Lung microvascular endothelial cell (primary cell): Measurements from ENCODE around the gene BTAF1. TPM values are rescaled to one million over a fixed set of nuclear protein-coding genes. Genes with fewer than 3 reads are reported as not detected.
A peak's percentile ranks its signal among the peaks of the same experiment; 100 is the strongest.

ENCODE experiments used
- DNase-seq, 2 donors: peaks; one replicate each; pipeline versions ENCODE4 v3.0.0 to v3.0.0-alpha.2; 2010; ENCODE audit warnings: low read depth in 2 of 2
- total RNA-seq: library from RNA; depleted of rRNA; stranded (reverse); fragments of >200 nt; gene quantifications from 2 replicates; pipeline ENCODE4 v1.2.1, GENCODE V29; 2014

The BTAF1 gene
- total RNA-seq, 1 donor from 2014 or later, result 28.2 TPM

DNA sequence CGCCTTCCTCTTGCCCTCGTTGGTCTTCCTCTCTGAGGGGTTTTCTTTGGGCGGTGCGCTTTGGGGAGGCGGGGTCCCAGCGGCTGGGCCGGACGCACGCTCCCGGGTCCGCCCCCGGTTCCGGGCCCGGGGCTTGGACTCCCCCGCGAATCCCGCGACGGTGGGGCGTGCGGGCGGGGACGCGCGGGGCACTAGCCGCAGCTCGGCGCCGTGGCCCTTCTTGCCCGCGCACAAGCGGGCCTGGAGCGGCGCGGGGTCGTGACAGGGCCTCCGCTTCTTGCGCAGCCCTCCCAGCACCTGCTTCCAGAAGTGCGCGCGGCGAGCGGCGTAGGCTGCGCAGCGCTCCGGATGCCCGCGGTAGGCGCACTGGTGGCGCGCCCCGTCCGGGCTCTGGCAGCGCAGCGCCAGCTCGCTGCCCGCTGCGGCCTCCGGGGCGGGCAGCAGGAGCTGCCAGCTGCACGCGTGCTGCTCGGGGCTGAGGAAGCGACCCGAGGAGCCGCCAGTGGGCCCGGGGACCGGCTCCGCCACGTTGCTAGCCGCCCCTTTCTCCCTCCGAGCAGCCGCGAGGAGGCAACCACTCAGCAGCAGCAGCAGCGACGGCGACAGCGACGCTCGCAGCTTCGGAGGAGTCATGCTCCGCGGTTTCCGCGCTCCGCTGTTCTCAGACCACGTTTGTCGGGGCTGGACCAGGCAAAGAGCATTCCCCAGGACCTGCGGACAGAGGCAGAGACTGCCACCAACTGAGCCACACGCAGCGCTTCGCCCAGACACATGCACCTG lies 15.0 kb upstream of the BTAF1 start:
- peak; percentile 86 to 89 for DNase-seq

DNA sequence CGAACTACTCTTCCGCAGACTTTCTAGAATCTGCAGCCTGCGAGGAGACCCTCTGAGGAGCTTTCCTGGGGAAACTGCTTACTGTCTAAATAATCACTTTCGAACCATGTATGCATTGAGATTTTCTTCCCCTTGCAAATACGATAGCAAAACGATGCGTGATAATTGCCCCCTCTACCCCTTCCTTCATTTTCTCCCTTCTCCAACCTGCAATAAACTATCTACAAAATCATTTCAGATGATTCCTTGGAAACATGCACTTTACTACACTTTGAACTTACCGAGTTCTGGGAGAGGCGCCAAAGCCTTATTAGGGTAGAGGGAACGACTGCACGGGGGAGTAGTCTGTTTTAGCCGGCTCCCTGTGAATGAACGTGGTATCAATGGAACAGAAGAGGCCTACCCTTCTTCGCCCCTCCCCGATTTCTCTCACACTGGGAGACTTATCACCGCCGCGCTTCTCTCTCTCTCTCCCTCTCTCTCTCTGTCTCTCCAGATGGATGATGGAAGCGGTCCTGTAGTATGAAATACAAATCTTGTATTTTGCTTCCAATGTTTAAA lies 14.4 kb upstream of the BTAF1 start, which contains the start of gene FGFBP3:
FGFBP3 (minus strand) TSS at position 370 of the 561 bp plus-strand sequence. CDS start 517 bp downstream, outside the sequence.
- peak; percentile 12 to 22 for DNase-seq

DNA sequence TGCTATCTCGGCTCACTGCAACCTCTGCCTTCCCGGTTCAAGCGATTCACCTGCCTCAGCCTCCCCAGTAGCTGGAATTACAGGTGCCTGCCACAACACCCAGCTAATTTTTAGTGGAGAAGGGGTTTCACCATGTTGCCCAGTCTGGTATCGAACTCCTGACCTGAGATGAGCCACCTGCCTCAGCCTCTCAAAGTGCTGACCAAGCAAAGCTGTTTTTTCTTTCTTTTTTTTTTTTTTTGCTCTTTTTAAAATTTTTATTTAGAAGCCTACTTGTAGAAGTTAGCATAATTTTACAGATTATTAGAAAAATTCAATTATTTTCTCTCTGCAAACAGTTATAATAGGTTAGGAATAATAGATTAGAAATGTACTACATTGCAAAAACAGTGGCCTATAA lies 13.1 kb upstream of the BTAF1 start:
- DNase-seq, result no peak

DNA sequence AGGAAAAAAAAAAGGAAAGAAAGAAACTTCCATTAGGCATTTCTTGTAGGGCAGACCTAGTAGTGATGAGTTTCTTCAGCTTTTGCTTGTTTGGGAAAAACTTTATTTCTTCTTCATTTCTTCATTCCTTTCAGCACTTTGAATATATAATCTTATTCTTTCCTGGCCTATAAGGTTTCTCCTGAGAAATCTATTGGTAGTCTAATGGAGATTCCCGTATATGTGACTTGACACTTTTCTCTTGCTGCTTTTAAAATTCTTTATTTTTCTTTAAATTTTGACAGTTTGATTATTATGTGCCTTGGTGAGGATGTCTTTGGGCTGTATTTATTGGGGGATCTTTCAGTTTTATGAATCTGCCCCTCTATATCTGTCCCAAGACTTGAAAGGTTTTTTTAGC lies 3.9 kb upstream of the BTAF1 start:
- DNase-seq, result no peak

DNA sequence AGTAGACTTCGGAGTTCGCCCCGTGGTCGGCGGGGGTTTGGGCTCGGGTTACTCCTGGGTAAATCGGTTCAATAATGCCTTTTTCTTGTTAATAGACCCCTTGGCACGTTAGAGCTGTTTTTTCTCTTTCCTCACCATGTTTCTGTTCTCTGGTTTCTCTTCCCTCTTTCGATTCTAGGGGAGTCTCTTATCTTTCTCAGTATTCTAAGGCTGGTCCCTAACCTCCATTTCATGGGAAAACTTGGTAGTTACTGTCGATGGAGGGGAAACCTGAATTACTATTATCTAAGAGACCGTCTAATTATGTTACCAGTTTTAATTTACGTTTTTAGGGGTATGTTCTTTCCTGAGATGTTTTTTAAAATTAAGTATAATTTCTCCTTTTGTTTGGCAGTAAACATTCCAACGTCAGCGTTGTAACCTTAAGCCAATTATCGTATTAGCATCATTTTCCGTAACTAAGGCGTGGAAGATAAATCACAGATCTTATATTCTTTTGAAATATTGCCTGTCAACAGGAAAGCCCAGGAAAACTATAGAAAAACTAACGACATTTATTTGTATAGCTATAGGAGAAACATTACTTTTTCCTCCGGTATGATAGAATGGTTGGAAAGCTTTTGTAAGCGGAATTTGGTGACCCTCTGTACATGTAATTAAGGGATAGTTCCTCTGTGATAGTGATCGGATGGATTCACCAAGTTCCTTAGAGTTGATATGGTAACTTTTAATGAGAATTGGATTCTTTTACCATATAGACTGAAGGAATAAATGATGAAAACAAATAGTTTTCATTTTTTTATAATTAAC lies 847 bp downstream of the BTAF1 start:
- peak; percentile 35 to 39 for DNase-seq

DNA sequence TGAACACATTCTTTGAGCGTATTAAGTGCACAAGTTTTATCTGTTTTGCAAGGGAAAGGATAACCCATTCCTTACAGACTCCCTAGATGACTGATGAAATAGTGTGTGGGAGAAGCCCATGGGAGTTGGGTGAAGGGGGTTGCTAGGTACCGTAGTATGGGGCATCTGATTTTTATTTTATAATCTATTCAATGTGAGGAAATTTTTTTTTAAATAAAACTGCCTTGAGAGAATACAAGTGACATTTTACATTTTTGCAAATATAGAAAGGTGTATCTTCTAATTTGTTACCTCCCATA lies 1.4 kb downstream of the BTAF1 start:
- DNase-seq, result no peak

DNA sequence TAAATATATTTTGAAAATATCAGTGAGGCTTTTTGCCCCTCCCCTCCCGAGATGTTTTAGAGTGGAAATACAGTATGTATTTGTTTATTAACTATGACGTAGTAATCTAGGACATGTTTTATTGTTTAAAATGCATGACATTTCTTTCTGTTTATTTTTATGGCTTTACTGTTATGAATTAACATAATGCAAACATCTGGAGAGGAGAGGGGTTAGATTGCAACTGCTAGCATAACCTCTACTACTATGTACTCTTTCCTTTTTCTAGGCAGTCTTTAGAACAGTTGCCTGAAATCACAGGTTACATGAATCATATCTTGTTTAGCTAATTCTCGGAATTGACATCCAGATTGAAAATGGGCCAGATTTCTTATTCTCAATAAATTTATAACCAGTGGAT lies 7.4 kb downstream of the BTAF1 start:
- DNase-seq, result no peak

DNA sequence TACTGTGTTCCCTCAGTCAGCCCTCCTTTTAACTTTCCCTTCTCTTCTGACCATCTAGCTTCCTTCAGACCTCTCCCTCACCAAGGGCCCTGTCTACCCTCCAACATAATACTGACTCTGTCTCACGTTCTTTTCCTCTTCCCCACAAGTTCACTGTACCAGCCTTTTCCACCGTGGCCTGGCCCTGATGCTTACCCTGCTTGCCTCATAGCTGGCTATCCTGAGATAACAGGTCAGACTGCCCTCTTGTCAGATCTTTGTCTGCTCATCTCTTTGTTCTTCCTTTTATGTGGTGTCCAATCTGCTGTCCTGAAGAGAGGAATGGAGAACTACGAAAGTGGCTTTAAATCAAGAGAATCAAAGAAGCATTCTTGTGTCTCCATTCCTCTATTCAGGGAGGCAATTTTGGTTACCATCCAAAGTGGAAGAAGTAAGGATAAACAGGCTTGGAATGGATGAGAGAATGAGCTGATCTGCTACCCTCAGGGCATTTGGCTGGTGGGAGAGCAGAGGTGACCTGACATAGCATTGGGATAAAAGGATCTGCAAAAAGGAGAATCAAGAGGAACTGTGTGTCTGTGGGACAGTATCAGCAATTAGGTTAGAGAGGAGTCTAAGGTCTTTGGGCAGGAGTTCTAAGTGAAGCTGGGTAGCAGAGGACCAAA lies 8.1 kb downstream of the BTAF1 start:
- DNase-seq, result no peak

DNA sequence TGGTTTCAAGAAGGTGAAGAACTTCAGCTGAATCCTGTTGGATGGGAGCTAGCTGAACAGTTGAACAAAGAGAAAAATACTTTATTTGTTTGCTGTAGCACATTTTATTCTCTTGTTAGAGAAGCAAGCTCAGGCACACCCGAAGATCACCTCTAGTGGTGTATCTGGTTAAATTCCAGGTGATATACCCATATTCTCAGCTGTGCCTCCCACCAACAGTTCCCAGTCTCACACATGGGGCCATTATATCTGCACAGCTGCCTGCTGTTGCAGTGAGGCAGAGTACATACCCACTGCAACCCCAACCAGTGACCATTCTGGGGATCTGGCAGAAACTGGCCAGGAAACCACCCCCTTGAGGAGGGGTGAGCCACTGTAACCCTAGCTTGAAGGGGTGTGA lies 9.2 kb downstream of the BTAF1 start:
- DNase-seq, result no peak

DNA sequence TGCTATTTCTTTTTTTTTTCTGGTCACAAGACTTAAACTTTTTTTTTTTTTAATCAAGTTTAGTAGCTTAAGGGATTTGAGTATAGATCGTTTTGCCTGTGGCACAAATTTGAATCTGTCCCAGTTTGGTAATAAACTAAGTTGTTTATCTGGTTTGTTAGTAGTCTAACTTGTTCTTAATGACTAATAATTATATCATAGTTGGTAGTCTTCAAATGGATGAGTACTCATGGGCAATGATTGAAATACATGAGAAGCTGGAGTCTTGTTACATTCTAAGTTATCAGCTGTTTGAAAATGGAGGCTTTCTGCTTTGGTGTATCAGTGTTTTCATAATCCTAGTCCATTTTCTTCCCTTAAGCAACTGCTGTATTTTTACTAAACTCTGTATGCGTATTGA lies 12.3 kb downstream of the BTAF1 start:
- DNase-seq, result no peak

DNA sequence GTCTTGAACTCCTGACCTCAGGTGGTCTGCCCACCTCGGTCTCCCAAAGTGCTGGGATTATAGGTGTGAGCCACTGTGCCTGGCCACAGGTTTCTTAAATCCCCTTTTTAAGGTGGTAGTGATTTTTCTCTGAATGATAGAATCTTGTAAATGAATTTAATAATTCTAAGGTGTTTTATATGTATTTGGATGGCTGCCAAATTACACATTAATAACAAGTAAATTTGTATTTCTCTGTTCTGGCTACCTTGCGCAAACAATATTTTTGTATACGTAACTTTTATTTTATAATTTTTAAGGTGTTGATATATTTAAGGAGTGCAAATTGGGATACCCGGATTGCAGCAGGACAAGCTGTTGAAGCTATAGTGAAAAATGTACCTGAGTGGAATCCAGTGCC lies 16.1 kb downstream of the BTAF1 start:
- no peak for DNase-seq

DNA sequence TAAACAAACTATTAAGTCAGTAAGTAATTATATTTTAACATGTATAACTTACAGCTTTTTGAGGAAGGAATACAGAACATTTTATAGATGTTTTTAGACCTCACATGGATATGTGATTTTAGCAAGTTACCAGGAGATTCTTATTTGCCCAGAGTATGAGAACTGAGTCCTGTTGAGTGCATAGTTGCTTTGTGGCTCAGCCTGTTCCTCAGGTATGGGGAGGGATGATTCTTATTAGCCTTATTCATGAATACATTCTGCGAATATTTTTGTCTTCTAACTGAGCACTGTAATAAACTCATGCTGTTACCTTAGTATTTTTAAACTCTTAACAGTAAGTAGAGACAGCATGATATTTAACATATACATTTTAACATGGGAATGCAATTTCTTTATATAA lies 17.9 kb downstream of the BTAF1 start:
- DNase-seq, result no peak

DNA sequence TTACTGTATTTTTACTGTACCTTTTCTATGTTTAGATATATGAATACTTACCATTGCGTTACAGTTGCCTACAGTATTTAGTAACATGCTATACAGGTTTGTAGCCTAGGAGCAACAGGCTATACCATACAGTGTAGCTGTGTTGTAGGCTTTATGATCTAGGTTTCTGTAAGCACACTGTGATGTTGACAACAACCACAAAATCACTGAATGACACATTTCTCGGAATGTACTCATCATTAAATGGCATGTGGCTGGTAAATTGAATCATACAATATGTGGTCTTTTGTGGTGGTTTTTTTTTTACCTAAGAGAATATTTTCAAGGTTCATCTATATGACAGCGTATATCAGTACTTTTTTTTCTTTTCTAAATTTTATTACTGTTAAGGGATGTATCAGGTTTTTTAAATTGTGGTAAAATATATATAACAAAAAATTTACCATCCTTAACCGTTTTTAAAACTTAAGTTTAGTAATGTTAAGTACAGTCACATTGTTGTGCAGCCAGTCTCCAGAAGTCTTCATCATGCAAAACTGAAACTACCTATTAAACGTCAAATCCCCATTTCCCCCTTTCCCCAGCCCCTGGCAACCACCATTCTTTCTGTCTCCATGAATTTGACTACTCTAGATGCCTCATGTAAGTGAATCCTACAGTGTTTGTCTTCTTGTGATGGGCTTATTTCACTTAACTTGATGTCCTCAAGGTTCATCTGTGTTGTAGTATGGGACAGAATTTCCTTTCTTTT lies 21.5 kb downstream of the BTAF1 start:
- DNase-seq, result no peak

DNA sequence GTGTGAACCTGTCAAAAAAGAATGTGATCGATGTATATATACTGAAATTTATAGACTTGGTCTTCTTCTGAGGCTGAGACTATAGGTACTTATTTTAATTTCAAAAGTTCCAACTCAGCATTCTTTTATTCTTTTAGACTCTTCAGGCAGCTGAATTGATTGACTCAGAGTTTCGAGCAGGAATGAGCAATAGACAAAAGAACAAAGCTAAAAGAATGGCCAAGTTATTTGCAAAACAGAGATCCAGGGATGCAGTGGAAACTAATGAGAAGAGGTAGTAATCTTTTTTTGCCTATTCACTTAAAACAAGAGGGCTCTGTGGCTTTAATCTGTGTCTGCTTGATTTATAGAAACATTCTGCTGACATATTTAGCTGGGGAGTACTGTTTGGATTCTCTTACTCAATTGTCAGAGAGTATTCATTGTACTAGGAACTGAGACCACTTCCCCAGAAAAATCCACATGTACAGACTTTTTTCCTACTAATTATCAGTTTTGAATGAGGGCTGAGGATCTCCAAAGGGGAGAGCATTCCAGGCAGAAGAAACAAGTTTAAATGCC lies 30.1 kb downstream of the BTAF1 start:
- peak in 1 of 2 donors; percentile 39 for DNase-seq

DNA sequence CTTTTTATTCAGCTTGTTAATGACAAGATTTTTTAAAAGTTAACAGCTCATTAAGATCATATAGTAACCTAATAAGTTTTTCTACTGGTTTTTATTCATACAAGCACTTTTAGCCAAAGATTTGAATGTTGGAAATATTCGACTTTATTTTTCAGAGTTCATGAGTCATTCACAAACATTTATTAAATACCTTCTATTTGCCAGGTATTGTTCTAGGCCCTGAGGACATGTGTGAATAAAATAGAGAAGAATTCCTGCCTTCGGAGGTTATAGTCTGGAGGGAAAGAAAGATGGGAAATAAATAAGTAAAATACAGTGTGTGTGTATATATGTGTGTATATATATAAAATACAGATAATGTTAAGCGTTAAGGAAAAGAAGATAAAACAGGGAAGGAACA lies 31.5 kb downstream of the BTAF1 start:
- DNase-seq, result peak in 1 of 2 donors; percentile 20

DNA sequence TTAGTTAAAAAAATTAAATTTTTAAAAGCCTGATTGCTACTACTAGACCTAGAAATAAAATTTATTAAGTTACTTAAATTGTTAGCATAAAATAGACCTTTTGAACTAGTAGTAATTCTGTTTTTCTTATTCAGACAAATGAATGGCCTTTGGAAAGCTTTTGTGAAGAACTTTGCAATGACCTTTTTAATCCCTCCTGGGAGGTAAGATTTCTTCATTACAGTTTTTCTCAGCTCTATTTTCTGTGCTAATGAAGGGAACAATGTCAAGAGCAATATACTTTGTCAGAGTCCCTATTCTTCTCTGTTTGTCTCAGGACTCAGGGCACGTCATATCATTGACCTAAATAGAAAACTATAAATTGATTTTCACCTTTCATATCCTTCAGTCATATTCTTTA lies 33.5 kb downstream of the BTAF1 start:
- DNase-seq, result no peak

DNA sequence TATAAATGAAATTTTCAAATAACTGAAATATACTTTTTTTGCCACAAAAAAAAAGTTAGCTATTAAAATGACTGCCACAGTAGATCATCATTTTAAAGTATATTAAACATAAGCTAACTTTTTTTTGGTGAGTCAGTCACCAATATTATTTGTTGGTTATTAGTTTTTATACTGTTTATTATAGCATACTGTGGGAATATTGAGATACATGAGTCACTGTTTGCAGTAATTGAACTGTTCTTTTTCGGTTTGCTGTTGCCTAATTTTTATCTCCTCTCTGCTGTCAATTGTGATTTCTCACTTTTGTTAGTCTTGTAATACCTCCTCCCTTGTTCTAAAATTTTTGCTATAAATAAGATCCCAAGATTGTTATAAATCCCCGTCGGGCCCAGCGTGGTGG lies 45.7 kb downstream of the BTAF1 start:
- no peak for DNase-seq

DNA sequence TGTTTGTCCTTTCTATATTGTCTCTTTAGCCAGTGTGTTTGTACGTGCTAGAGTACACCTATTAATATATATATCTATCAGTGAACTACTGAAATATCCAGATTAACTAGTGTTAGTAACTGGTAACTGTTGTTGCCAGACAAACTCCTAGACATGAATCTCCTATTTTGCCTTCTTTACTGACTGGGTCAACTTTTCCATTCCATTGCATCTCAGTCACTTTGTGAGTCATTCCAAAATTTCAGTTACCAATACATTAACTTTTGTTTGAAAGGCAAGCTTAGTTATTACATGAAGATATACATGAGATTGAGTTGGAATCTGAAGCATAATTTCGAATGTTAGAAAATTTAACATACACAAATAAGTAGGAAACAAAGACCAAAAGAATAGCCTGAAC lies 51.4 kb downstream of the BTAF1 start:
- DNase-seq, result peak in 1 of 2 donors; percentile 28

DNA sequence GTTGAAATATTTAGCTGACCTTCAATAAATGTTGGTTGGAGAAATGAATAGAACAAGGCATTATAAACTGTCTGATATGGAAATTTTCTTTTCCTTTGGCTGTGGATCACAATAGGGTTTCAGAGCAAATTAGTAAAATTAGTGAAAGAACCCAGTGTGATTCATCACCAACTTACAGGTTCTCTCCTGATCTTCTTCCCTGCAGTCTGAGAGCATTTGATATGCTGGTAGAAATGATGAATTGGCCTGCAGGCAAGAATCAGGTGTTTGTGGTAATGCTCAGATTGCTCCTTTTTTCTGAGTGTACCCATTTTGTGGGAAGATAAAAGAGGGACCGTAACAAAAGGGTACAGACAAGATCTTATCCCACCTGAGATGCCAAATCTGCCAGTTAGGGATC lies 51.9 kb downstream of the BTAF1 start:
- DNase-seq, result no peak

DNA sequence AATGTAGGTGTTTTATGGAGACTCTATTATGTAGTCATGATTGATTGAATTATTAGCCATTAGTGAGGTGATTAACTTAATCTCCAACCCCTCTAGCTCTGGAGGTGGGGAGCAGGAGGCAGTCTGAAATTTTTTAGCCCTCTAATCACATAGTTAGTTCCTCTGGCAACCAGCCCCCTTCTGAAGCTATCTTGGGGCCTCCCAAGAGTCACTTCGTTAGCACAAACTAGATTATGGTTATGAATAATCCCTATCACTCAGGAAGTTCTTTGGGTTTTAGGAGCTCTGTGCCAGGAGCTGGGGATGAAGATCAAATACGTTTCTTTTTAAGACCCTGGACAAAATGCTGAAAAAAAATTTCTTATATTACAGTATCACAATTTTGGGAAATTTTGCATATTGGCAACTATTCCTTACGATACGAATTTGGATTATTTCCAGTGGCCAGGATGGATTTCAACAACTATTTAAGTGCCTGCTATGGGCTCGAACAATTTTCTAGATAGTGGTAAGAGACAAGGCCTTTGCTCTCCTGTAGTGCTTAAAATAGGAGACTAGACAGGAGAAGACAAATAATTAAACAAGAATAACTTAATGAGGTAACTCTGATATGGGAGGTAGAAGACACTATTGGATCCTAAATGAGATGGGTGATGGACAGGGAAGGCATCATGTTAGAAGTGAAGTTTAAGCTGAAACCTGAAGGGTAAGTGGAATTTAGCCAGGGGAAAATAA lies 52.9 kb downstream of the BTAF1 start:
- no peak for DNase-seq
